Astrocyte of the cerebellum (primary cell): Measurements from ENCODE around the gene MPIG6B.

ENCODE experiments used
- DNase-seq: peaks from one replicate; pipeline ENCODE4 v3.0.0-alpha.2; 2011; ENCODE audit warnings: low read depth
- H3K4me3 ChIP-seq: 2 replicates; pipeline ENCODE4 v1.5.1; 2011; ENCODE audit warnings: mild to moderate bottlenecking, low read depth, low read length, moderate library complexity
- CTCF ChIP-seq: IDR thresholded peaks from 2 replicates; pipeline ENCODE4 v1.5.1; 2012; ENCODE audit warnings: low read length, low read depth, moderate library complexity, mild to moderate bottlenecking; ENCODE audit errors: missing control alignments
- in situ Hi-C: cut with HindIII; loops from 2 replicates; pipeline ENCODE4 v1.10.0; 2017; ENCODE audit warnings: low sequenced_read_pairs

The MPIG6B gene

DNA sequence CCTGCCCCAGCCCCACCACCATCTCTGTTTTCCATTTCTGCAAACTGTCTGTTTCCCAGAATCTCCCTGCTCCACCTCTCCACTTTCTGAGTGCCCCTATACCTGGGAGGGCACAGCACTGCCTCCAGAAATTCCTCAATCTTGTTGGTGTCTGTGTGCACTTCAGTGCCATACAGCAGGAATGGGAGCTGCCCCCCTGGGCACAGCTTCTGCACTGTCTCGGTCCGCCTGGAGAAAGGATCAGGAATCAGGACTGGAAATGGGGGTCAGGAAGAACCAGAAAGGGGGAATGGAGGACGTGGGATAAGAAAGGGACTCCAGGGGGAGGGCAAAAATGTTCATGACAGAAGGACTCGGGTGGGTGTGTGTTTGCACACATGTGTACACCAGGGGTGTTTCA lies 10.6 kb downstream of the MPIG6B start:
- TF ChIP-seq CTCF = no peak
- in situ Hi-C loops = loop anchor here (5.0 kb wide), 1 partner anchor 41 kb away; no protein-coding TSS in a partner anchor
- no peak for DNase-seq
- H3K4me3 ChIP-seq = peak overlapping the region; percentile 99

GRCh38 chr6:31734247-31734820 lies 11.2 kb downstream of the MPIG6B start:
- no peak for DNase-seq
- TF ChIP-seq CTCF = no peak
- in situ Hi-C loops = loop anchor here (5.0 kb wide), 1 partner anchor 42 kb away; no protein-coding TSS in a partner anchor
- H3K4me3 ChIP-seq = peak overlapping the region; percentile 99

DNA sequence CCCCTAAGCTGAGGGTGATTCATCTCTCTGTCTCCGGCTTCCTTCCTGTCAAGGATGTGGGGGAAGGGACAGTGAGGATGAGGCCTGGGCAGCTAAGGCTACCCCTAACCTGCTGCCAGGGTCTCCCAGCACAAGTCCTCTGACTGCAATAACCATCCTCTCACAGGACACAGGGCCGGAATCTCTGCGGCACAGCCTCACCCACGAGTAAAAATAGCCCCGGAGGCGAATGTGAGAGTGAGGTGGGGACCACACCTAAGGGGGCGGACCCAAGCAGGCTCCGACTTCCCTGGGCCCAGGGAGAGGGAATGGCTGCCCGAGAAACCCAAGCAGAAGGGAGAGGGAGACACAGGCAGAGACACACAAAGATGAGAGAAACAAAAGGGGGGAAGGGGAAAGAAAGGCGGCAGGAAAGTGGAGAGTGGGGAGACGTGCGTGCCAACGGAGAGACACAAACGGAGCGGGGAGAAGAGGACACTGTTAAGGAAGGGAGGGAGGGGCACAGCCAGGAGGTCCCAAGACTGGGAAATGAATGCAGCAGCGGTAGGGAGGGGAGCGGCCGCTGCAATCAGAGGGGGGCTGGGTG lies 11.7 kb downstream of the MPIG6B start:
- no peak for TF ChIP-seq CTCF
- in situ Hi-C loops = loop anchor here (5.0 kb wide), 1 partner anchor 43 kb away; no protein-coding TSS in a partner anchor
- no peak for DNase-seq
- H3K4me3 ChIP-seq = peak overlapping the region; percentile 99

DNA sequence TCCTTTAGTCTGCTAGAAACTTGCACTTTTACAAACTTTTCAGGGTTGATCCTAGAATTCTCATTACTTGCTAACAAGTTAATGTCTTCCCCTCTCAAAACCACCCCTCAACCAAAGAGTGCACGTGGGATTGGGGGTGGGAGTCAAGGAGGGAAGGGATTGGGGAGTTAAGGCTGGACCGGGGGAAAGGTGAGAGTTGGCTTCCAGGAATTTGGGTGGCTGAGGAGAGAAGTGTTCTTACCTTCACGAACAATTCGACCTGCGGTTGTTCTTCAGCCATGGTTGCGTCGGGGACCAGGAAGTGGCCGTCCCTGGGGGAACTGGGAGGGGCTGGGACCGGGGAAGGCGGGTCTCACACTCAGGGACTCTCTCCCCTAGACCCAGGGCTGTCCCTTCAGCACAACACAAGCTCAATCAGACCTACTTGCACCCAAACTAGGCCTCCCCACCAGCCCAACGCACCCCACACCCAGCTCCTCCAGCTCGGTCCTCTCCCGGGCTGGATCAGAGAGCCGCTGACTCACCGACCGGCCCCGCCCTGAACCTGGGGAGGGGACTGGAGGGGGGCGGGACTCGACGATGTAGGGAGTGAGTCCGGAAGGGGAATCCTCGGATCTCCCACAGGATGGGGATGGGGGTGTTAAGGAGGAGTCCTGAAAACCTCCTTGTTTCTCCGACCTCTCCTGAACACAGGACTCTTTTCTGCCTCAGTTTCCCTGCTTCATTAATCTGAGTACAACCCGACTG lies 13.0 kb downstream of the MPIG6B start, which contains the start of gene CLIC1:
TSS of gene CLIC1 (minus strand) at position 510 of the 747 bp plus-strand sequence. CDS start at position 280, 230 bp downstream.
- no peak for TF ChIP-seq CTCF
- DNase-seq = peak; percentile 28
- in situ Hi-C loops = no loop called here
- peak within 1 kb of the TSS; percentile 99 for H3K4me3 ChIP-seq

- in situ Hi-C loops = no loop called here
- TF ChIP-seq CTCF = no peak
- peak overlapping the region; percentile 99 for H3K4me3 ChIP-seq
- DNase-seq = no peak
These were observed 13.7 kb downstream of the MPIG6B start for GRCh38 chr6:31736768-31737314.

GRCh38 chr6:31737315-31737990 lies 14.3 kb downstream of the MPIG6B start:
- no peak for TF ChIP-seq CTCF

More at GRCh38 chr6:31737315-31737990, 14.3 kb downstream of the MPIG6B start:
- in situ Hi-C loops = no loop called here
- H3K4me3 ChIP-seq = peak overlapping the region; percentile 5
- no peak for DNase-seq
